ENCODE data around the gene OR8B12.

Gene OR8B12

DNA sequence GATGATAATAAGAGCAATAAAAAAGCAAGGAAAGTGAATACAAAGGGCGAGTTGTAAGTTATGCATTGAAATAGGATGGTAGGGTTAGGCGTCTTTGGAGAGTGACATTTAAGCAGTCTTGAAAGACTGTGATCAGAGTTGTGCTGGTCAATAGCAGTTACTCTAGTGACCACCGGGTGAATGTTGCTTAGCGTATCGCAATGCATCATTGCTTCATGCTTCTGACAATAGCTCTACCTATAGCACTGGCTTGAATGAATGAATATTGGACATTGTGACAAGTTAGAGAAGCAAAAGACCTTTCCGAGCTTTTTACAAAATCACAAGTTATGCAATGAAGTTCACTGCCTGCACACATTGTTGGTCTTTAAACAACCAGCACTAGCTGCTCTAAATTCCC, 7.7 kb upstream of the OR8B12 start:
- TF ChIP-seq, protein P1, sequence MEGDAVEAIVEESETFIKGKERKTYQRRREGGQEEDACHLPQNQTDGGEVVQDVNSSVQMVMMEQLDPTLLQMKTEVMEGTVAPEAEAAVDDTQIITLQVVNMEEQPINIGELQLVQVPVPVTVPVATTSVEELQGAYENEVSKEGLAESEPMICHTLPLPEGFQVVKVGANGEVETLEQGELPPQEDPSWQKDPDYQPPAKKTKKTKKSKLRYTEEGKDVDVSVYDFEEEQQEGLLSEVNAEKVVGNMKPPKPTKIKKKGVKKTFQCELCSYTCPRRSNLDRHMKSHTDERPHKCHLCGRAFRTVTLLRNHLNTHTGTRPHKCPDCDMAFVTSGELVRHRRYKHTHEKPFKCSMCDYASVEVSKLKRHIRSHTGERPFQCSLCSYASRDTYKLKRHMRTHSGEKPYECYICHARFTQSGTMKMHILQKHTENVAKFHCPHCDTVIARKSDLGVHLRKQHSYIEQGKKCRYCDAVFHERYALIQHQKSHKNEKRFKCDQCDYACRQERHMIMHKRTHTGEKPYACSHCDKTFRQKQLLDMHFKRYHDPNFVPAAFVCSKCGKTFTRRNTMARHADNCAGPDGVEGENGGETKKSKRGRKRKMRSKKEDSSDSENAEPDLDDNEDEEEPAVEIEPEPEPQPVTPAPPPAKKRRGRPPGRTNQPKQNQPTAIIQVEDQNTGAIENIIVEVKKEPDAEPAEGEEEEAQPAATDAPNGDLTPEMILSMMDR (IDR thresholded peaks at IDR 0.05) = no peak

GRCh38 chr11:124543145-124543544, 309 bp downstream of the OR8B12 start:
- TF ChIP-seq, protein P1 (IDR thresholded peaks at IDR 0.05) = no peak

DNA sequence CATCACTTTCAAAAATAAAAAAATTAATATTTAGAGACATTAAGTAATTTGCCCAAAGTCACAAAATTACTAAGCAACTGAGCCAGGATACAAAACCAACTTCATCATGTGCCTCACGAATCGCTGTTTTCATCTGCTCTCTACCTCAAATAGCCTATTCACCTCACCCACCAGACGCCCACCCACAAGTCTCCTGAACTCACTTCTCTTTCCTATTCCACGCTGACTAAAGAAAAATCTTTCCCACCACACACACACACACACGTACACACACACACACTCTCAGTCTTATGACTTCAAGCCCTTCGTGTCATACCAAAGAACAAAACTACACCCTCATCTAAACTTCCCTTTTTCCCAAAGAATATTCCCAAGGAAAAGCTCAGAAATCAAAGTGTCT, 2.2 kb downstream of the OR8B12 start:
- TF ChIP-seq, protein P1 (IDR thresholded peaks at IDR 0.05) = no peak

GRCh38 chr11:124538019-124538418, 5.4 kb downstream of the OR8B12 start:
- TF ChIP-seq, protein P1 (IDR thresholded peaks at IDR 0.05) = no peak

GRCh38 chr11:124536520-124536919, 6.9 kb downstream of the OR8B12 start:
- TF ChIP-seq, protein P1 (IDR thresholded peaks at IDR 0.05) = no peak

DNA sequence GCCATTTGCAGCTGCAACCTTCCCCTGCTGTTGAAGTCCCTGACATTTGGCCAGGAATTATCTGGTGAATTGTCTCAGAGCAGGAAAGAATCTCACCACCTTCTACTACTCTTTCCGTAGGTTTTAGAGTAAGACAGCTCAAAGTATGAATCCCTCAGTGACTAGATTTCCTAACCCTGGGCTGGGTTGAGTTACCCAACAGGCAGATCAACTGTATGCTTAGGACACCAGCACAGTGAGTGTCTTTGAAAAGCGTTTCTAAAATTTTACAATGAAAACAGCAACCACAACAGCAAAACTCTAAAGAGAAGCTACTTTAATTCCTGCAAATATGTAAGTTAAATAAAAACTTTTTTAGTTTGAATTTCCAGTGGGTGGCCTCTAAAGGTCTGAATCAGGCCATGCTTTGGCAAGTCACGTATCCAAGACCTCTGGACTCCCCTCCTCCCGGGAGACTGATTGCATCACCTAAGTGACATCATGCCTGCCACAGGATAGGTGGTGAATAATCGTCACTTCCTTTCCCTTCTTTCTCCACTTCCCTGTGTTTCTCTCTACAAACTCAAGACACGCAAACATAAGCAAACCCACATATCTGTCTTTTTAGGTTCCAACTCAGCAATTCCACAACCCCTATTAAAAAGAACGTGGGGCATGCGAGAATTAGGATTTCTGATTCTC, 7.8 kb downstream of the OR8B12 start:
- TF ChIP-seq, protein P1 (IDR thresholded peaks at IDR 0.05) = no peak

GRCh38 chr11:124534051-124534450, 9.4 kb downstream of the OR8B12 start:
- TF ChIP-seq, protein P1 (IDR thresholded peaks at IDR 0.05) = no peak

GRCh38 chr11:124533626-124534025, 9.8 kb downstream of the OR8B12 start:
- TF ChIP-seq, protein P1 (IDR thresholded peaks at IDR 0.05) = no peak

All from LNCAP (cell line).